ENCODE data around the gene STPG1.

DNA sequence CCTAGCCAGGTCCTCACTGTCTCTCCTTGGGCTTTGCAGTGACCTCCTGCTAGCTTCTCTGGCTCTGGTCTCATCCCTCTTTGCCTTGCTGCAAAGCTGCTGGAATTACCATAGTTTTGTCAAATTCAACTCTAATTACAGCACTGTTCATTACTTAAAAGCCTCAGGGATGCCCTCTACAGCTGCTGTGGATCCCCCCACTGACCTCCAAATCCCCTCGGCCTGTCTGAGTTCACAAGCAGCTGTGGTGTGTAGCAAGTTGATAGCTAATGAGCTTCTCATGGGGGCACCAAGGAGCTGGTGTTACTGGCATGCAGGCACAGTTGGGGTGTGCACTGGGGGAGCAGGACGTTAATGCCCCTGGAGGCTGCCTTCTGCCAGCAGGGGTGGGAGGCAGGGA, 26.9 kb upstream of the STPG1 start:
- TF ChIP-seq RCOR1 (IDR thresholded peaks at IDR 0.05; ENCODE audit: low read depth, low read length), result no peak
- no peak for TF ChIP-seq MYC (IDR thresholded peaks at IDR 0.05; ENCODE audit: borderline replicate concordance, low read length)
- no peak for TF ChIP-seq POLR2A (IDR thresholded peaks at IDR 0.05; ENCODE audit: low read length)
- no peak for TF ChIP-seq JUNB (IDR thresholded peaks at IDR 0.05)
- TF ChIP-seq, protein P1, sequence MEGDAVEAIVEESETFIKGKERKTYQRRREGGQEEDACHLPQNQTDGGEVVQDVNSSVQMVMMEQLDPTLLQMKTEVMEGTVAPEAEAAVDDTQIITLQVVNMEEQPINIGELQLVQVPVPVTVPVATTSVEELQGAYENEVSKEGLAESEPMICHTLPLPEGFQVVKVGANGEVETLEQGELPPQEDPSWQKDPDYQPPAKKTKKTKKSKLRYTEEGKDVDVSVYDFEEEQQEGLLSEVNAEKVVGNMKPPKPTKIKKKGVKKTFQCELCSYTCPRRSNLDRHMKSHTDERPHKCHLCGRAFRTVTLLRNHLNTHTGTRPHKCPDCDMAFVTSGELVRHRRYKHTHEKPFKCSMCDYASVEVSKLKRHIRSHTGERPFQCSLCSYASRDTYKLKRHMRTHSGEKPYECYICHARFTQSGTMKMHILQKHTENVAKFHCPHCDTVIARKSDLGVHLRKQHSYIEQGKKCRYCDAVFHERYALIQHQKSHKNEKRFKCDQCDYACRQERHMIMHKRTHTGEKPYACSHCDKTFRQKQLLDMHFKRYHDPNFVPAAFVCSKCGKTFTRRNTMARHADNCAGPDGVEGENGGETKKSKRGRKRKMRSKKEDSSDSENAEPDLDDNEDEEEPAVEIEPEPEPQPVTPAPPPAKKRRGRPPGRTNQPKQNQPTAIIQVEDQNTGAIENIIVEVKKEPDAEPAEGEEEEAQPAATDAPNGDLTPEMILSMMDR (IDR thresholded peaks at IDR 0.05), result no peak
- no peak for TF ChIP-seq CEBPB (IDR thresholded peaks at IDR 0.05)
- TF ChIP-seq RFX5 (IDR thresholded peaks at IDR 0.05), result no peak
- no peak for TF ChIP-seq ZFP36 (IDR thresholded peaks at IDR 0.05; ENCODE audit: borderline replicate concordance, partially characterized antibody)

Data from A549 (cell line).